Measurements from ENCODE around the gene PSPN. TPM values are rescaled to one million over a fixed set of nuclear protein-coding genes. Genes with fewer than 3 reads are reported as not detected.
"Not testable (repeated sequence)": the region's sequence is repeated elsewhere in the genome, so short reads cannot be mapped to it uniquely, and the experiment has no call there.

PSPN gene
- total RNA-seq, 1 donor from 2014 or later: 0.75 TPM

- no peak for ATAC-seq (ENCODE audit: poor library complexity)
- DNase-seq: no peak
- intact Hi-C loops (cut with DNase I): no loop called here
Observed at GRCh38 chr19:6350688-6351087, 25.0 kb downstream of the PSPN start.

- intact Hi-C loops (cut with DNase I); ATAC-seq (ENCODE audit: poor library complexity); DNase-seq: not testable (repeated sequence)
Observed at GRCh38 chr19:6349271-6349670, 26.5 kb downstream of the PSPN start.

- ATAC-seq (ENCODE audit: poor library complexity) (no peak), DNase-seq (no peak)
- intact Hi-C loops (cut with DNase I): no loop called here
Observed at GRCh38 chr19:6343462-6343861, 32.3 kb downstream of the PSPN start.

DNA sequence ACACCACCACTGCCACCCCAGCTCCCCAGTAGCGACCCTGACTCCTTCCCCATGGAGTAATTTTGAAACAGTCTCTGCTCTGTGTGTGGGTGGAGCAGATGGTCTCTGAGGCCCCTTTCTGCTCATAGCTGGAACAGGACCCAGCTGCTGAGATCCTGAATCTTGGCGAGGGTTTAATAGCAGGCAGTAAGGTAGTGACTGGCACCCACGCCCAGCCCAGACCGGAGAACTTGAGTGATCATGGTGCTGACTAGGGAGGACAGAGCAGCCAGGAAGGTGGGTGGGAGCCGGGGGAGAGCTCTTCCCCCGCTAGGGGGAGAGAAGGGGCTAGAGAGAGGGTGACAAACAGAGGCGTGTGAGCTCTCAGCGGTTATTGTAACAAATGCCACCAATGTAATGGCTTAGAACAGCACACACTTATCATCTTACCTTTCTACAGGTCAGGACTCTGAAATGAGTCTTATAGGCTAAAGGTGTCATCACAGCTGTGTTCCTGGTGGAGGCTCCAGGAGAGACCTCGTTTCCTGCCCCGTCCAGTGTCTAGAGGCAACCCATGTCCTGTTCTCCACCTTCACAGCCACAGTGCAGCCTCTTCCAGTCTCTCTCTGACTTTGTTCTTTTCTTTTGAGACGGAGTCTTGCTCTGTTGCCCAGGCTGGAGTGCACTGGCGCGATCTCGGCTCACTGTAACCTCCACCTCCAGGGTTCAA, 35.1 kb downstream of the PSPN start:
- ATAC-seq (ENCODE audit: poor library complexity) (no peak), DNase-seq (no peak)
- intact Hi-C loops (cut with DNase I): no loop called here

DNA sequence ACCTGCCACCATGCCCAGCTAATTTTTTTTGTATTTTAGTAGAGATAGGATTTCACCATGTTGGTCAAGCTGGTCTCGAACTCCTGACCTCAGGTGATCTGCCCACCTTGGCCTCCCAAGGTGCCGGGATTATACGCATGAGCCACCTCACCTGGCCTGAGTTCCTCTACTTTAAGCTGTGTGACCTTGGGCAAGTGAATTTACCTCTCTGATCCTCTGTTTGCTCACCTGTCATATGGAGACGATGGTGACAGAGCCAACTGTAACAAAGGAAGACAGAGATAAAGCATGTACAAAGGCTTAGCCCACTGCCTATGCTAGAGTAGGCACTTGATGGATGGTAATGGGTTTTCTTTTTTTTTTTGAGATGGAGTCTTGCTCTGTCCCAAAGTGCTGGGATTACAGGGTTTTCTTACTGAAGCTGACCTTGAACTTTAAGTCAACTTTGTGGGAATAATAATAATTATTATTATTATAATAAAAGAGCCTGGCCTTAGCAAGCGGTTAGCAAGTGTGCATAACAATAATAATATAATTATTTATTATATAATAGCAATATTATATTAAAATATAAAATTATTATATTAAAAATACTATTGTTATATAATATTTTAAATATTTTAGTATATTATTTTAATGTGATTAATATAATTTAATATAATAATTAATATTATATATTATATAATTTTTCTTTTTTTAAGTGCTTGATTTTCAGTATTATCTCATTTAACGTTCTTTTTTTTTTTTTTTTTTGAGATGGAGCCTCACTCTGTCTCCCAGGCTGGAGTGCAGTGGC, 41.0 kb downstream of the PSPN start:
- ATAC-seq (ENCODE audit: poor library complexity) (no peak), DNase-seq (no peak)
- intact Hi-C loops (cut with DNase I): no loop called here

GRCh38 chr19:6333439-6333838, 42.3 kb downstream of the PSPN start, which contains the start of gene ACER1:
TSS of gene ACER1 (minus strand) at chr19:6333612. CDS start at chr19:6333551, 61 bp downstream.
- DNase-seq (no peak), ATAC-seq (ENCODE audit: poor library complexity) (no peak)
- intact Hi-C loops (cut with DNase I): no loop called here

GRCh38 chr19:6326815-6327214, 48.9 kb downstream of the PSPN start:
- intact Hi-C loops (cut with DNase I): no loop called here
- DNase-seq (no peak), ATAC-seq (ENCODE audit: poor library complexity) (no peak)

GRCh38 chr19:6325614-6326013, 50.1 kb downstream of the PSPN start:
- intact Hi-C loops (cut with DNase I): no loop called here
- DNase-seq (no peak), ATAC-seq (ENCODE audit: poor library complexity) (no peak)

Small RNAs within 50 kb of the gene (microRNA-seq; reads per million reads assigned to microRNA genes)
- gene MIR3940 (1.3 reads per million), gene MIR6790 (not detected), gene MIR6885 (not detected)

Other genes with a start within 250 kb of the PSPN start
- not detected for gene ACSBG2, start 240.3 kb downstream of the PSPN start, total RNA-seq
- gene MLLT1, start 96.0 kb downstream of the PSPN start, total RNA-seq: 37.2 TPM
- not detected for gene ACER1, start 42.3 kb downstream of the PSPN start, total RNA-seq
- gene CLPP, start 14.4 kb downstream of the PSPN start, total RNA-seq: 79.7 TPM
- gene ALKBH7, start 3.1 kb downstream of the PSPN start, total RNA-seq: 134 TPM
- gene GTF2F1, start 17.2 kb upstream of the PSPN start, total RNA-seq: 30.5 TPM
- gene KHSRP, start 48.9 kb upstream of the PSPN start, total RNA-seq: 80.8 TPM
- not detected for gene SLC25A41, start 57.8 kb upstream of the PSPN start, total RNA-seq
- 87.0 TPM for gene SLC25A23, start 83.9 kb upstream of the PSPN start, total RNA-seq
- not detected for gene CRB3, start 88.3 kb upstream of the PSPN start, total RNA-seq
- 0.35 TPM for gene DENND1C, start 105.9 kb upstream of the PSPN start, total RNA-seq
- 10.8 TPM for gene TUBB4A, start 126.4 kb upstream of the PSPN start, total RNA-seq
- gene TNFSF9, start 155.1 kb upstream of the PSPN start, total RNA-seq: 0.51 TPM
- not detected for gene CD70, start 215.2 kb upstream of the PSPN start, total RNA-seq